H1 (cell line): ENCODE measurements around the gene UBN2. TPM values are rescaled to one million over a fixed set of nuclear protein-coding genes. Genes with fewer than 3 reads are reported as not detected.

ENCODE experiments used
- CTCF ChIA-PET: fragments of 300-600 bp; sonication (Branson Sonifier 250); formaldehyde crosslinking; loops from one replicate; lab custom pipeline; 2021; ENCODE audit not compliant: partially characterized antibody; lab: Charles Lee
- POLR2A ChIA-PET: fragments of 300-600 bp; sonication (Branson Sonifier 250); formaldehyde crosslinking; loops from one replicate; lab custom pipeline; 2021; ENCODE audit warnings: inconsistent platforms; ENCODE audit not compliant: partially characterized antibody; lab: Charles Lee
- DNase-seq, 2 experiments: peaks; one replicate each; pipeline versions ENCODE4 v3.0.0 to v3.0.0-alpha.2; 2010 to 2022; ENCODE audit warnings: low spot score in 2 of 2, low read depth in 1 of 2, mixed read lengths in 1 of 2
- FAIRE-seq: peaks from 2 replicates; lab custom pipeline; 2011; peaks lifted over from hg19 to GRCh38; lab: Jason Lieb, UNC
- H2AFZ ChIP-seq: 2 replicates; pipeline ENCODE4 v1.8.1; 2012; ENCODE audit warnings: low read length, inconsistent platforms
- H2AK5ac ChIP-seq: 2 replicates; pipeline ENCODE4 v1.6.1; 2013; ENCODE audit warnings: low read depth, low read length
- H2BK120ac ChIP-seq: replicated peaks from 2 replicates; pipeline ENCODE3; 2013; ENCODE audit warnings: low read depth, low read length, inconsistent platforms
- H2BK12ac ChIP-seq: 2 replicates; pipeline ENCODE4 v1.6.1; 2013; ENCODE audit warnings: low read depth, low read length
- H2BK15ac ChIP-seq: 2 replicates; pipeline ENCODE4 v1.6.1; 2013; ENCODE audit warnings: low read length
- H2BK20ac ChIP-seq: 2 replicates; pipeline ENCODE4 v1.6.1; 2013; ENCODE audit warnings: low read length
- H2BK5ac ChIP-seq: 2 replicates; pipeline ENCODE4 v1.6.1; 2013; ENCODE audit warnings: low read depth, low read length
- H3K14ac ChIP-seq: 2 replicates; pipeline ENCODE4 v1.6.1; 2013; ENCODE audit warnings: inconsistent platforms; ENCODE audit not compliant: insufficient read length
- H3K18ac ChIP-seq: 2 replicates; pipeline ENCODE4 v1.6.1; 2013; ENCODE audit warnings: low read length; ENCODE audit errors: extremely low read depth
- H3K23ac ChIP-seq: 2 replicates; pipeline ENCODE4 v1.6.1; 2013; ENCODE audit warnings: inconsistent platforms; ENCODE audit not compliant: insufficient read length
- H3K23me2 ChIP-seq: 2 replicates; pipeline ENCODE4 v1.6.1; 2013; ENCODE audit warnings: low read depth, low read length
- H3K27ac ChIP-seq: 2 replicates; pipeline ENCODE4 v1.6.1; 2011; ENCODE audit warnings: low read depth, low read length, inconsistent platforms
- H3K27me3 ChIP-seq, 4 experiments: replicated peaks in 1 of 4; 1 replicate in 1 of 4; 2 replicates in 3 of 4; pipeline versions ENCODE4 v1.6.1 to v1.8.1; 2011 to 2013; ENCODE audit warnings: low read length in 3 of 4, mild to moderate bottlenecking in 3 of 4, inconsistent platforms in 2 of 4, mixed read lengths in 2 of 4, moderate library complexity in 1 of 4; ENCODE audit not compliant: control insufficient read depth in 3 of 4, insufficient read depth in 3 of 4; ENCODE audit errors: extremely low read depth in 1 of 4
- H3K36me3 ChIP-seq, 4 experiments: 2 replicates each; pipeline versions ENCODE4 v1.6.1 to v1.8.1; 2011 to 2013; ENCODE audit warnings: mild to moderate bottlenecking in 4 of 4, low read length in 3 of 4, moderate library complexity in 2 of 4, control low read depth in 1 of 4, inconsistent platforms in 1 of 4; ENCODE audit not compliant: insufficient read depth in 4 of 4, control insufficient read depth in 2 of 4
- H3K4ac ChIP-seq: replicated peaks from 2 replicates; pipeline ENCODE3; 2013; ENCODE audit warnings: low read length, low read depth, mixed read lengths, inconsistent platforms; ENCODE audit not compliant: insufficient read length
- H3K4me1 ChIP-seq, 4 experiments: replicated peaks in 1 of 4; 1 replicate in 1 of 4; 2 replicates in 3 of 4; pipeline versions ENCODE4 v1.6.1 to v1.8.1; 2011 to 2013; ENCODE audit warnings: low read length in 3 of 4, inconsistent platforms in 2 of 4, mixed read lengths in 1 of 4; ENCODE audit not compliant: insufficient read depth in 4 of 4, control insufficient read depth in 3 of 4
- H3K4me2 ChIP-seq, 2 experiments: 2 replicates each; pipeline versions ENCODE4 v1.6.1 to v1.8.1; 2011 to 2013; ENCODE audit warnings: low read depth in 2 of 2, low read length in 2 of 2, control low read depth in 1 of 2, inconsistent platforms in 1 of 2, mild to moderate bottlenecking in 1 of 2; ENCODE audit not compliant: insufficient read depth in 1 of 2
- H3K4me3 ChIP-seq, 4 experiments: fragments of 200-600, 300-600 bp in 1 of 4; sonication (generic), shearing (Covaris generic), sonication (Bioruptor Twin) in 1 of 4; 2 replicates each; pipeline versions ENCODE4 v1.5.1 to v1.8.1; 2011 to 2016; ENCODE audit warnings: low read length in 4 of 4, low read depth in 3 of 4, control low read depth in 2 of 4, inconsistent platforms in 2 of 4, mild to moderate bottlenecking in 2 of 4, mixed read lengths in 1 of 4, moderate library complexity in 1 of 4; ENCODE audit not compliant: insufficient read depth in 2 of 4; ENCODE audit errors: extremely low read depth in 1 of 4
- H3K56ac ChIP-seq: replicated peaks from 2 replicates; pipeline ENCODE3; 2013; ENCODE audit warnings: low read depth, mild to moderate bottlenecking, mixed read lengths, low read length, inconsistent platforms; ENCODE audit not compliant: insufficient read length
- H3K79me1 ChIP-seq: 2 replicates; pipeline ENCODE4 v1.6.1; 2013; ENCODE audit warnings: low read depth, low read length, control low read depth
- H3K79me2 ChIP-seq, 2 experiments: 2 replicates each; pipeline versions ENCODE4 v1.6.1 to v1.8.1; 2012 to 2013; ENCODE audit warnings: low read length in 2 of 2, mild to moderate bottlenecking in 2 of 2, inconsistent platforms in 1 of 2; ENCODE audit not compliant: insufficient read depth in 2 of 2, control insufficient read depth in 1 of 2
- H3K9ac ChIP-seq, 4 experiments: replicated peaks in 1 of 4; 1 replicate in 1 of 4; 2 replicates in 3 of 4; pipeline versions ENCODE4 v1.6.1 to v1.8.1; 2011 to 2013; ENCODE audit warnings: low read depth in 3 of 4, low read length in 3 of 4, control low read depth in 2 of 4, mild to moderate bottlenecking in 2 of 4, moderate library complexity in 2 of 4, inconsistent platforms in 1 of 4; ENCODE audit errors: extremely low read depth in 1 of 4
- H3K9me3 ChIP-seq, 2 experiments: 2 replicates each; pipeline versions ENCODE4 v1.6.1 to v1.8.1; 2012 to 2013; ENCODE audit warnings: mild to moderate bottlenecking in 2 of 2, moderate library complexity in 2 of 2, control low read depth in 1 of 2, inconsistent platforms in 1 of 2, low read depth in 1 of 2, low read length in 1 of 2, mixed read lengths in 1 of 2; ENCODE audit not compliant: insufficient read depth in 2 of 2
- H4K20me1 ChIP-seq, 2 experiments: replicated peaks in 1 of 2; 2 replicates each; pipeline versions ENCODE3 to v1.8.1; 2011 to 2013; ENCODE audit warnings: inconsistent platforms in 2 of 2, low read length in 2 of 2, mild to moderate bottlenecking in 1 of 2; ENCODE audit not compliant: insufficient read depth in 2 of 2, control insufficient read depth in 1 of 2
- H4K5ac ChIP-seq: 2 replicates; pipeline ENCODE4 v1.6.1; 2013; ENCODE audit warnings: low read length, low read depth, mixed read lengths, inconsistent platforms; ENCODE audit not compliant: insufficient read length
- H4K8ac ChIP-seq: 2 replicates; pipeline ENCODE4 v1.8.0; 2013; ENCODE audit warnings: mild to moderate bottlenecking, moderate library complexity, low read length, inconsistent platforms; ENCODE audit not compliant: insufficient read depth; ENCODE audit errors: extremely low read depth
- H4K91ac ChIP-seq: replicated peaks from 2 replicates; pipeline ENCODE3; 2013; ENCODE audit warnings: low read length, mixed read lengths, inconsistent platforms; ENCODE audit not compliant: insufficient read length
- EGR1 ChIP-seq: IDR thresholded peaks from 2 replicates; pipeline ENCODE4 v1.6.1; 2011; ENCODE audit warnings: low read depth, low read length, borderline replicate concordance
- HDAC6 ChIP-seq: IDR thresholded peaks from one replicate; pipeline ENCODE4 v1.7.1; 2012; ENCODE audit warnings: low read depth, mild to moderate bottlenecking, inconsistent platforms, low read length, moderate library complexity
- KDM1A ChIP-seq: fragments of 200-600, 300-600 bp; sonication (generic); IDR thresholded peaks from 2 replicates; pipeline ENCODE4 v1.7.1; 2016; ENCODE audit warnings: mild to moderate bottlenecking, low read length, borderline replicate concordance
- MAFK ChIP-seq: IDR thresholded peaks from 2 replicates; pipeline ENCODE4 v1.6.1; 2012; ENCODE audit warnings: low read depth, mild to moderate bottlenecking, improper control_type of control experiment, low read length
- SP2 ChIP-seq: IDR thresholded peaks from 2 replicates; pipeline ENCODE4 v1.6.1; 2012; ENCODE audit warnings: mild to moderate bottlenecking, low read length, inconsistent platforms
- WGBS, 2 experiments: shearing (Covaris generic) in 1 of 2; methylation state at CpG; one replicate each; pipeline versions ENCODE4 v1.1.6 to v1.1.7; 2013 to 2015; ENCODE audit warnings: low lambda C conversion rate in 2 of 2, mixed read lengths in 2 of 2, inconsistent platforms in 1 of 2, low coverage in 1 of 2, missing lambda C conversion rate in 1 of 2; ENCODE audit not compliant: insufficient replicate concordance in 2 of 2, insufficient coverage in 1 of 2, insufficient read length in 1 of 2; ENCODE audit errors: extremely low coverage in 1 of 2, missing lambda C conversion rate in 1 of 2; 5-methylcytosine and 5-hydroxymethylcytosine counted together
- polyA plus RNA-seq, 7 experiments: library from polyadenylated mRNA; depleted of rRNA in 3 of 7; stranded (reverse) in 5 of 7; unstranded in 2 of 7; fragments of >200 nt in 5 of 7; fragments of 200-250 nt in 2 of 7; gene quantifications; 1 replicate in 5 of 7; 2 replicates in 1 of 7; 4 replicates in 1 of 7; pipeline versions ENCODE4 v1.2.1 to v1.2.3, GENCODE V29; 2011 to 2013; ENCODE audit warnings: missing spikeins in 2 of 7, mixed read lengths in 2 of 7
- total RNA-seq: library from RNA; stranded (reverse); fragmentation: NEBNext Ultra II Directional; extraction: Animal tissue kit (Norgen Biotek cat#: 25700); gene quantifications from 2 replicates; pipeline ENCODE4 v1.2.1, GENCODE V29; 2021
- TF ChIP-seq, protein P1 (sequence below): IDR thresholded peaks from 2 replicates; pipeline ENCODE4 v1.6.1; 2011; ENCODE audit warnings: low read length, improper control_type of control experiment

Gene UBN2
- total and polyA plus RNA-seq, 2 of the 8 experiments (the other 6 are each of a cell fraction or from before 2014, with no cell fraction given) = 4.1 to 39.6 TPM

DNA sequence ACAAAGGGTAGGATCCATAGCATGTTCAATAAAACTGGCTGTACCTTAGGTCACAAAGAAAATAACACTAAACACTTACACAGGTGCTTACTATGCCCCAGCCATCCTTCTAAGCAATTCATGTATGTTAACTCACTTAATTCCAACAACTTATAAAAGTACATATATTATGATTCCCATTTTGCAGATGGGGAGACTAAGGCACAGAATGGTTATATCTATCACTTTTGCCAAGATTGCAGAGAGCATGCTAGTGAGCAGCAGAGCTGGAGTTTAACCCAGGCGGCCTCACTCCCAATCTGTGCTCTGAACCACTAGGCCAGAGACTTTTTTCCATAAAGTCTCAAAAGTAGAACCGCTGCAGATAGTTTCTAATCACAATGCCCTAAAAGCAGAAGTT, 18.9 kb upstream of the UBN2 start:
- no peak overlapping the region for H2BK5ac ChIP-seq
- no peak overlapping the region for H3K4me2 ChIP-seq
- no peak overlapping the region for H2AFZ ChIP-seq
- CTCF ChIA-PET = no interaction called here
- no peak overlapping the region for H3K14ac ChIP-seq
- no peaks in the 10 kb centered on the region for H3K79me1 ChIP-seq
- 91% methylated on average over 2 of the region's 2 CpGs; no CpG with 5 or more reads in 1 of the 2 experiments for WGBS, 2 experiments
- H4K91ac ChIP-seq = no peak overlapping the region
- no peaks in the 10 kb centered on the region for H3K9me3 ChIP-seq
- POLR2A ChIA-PET = no interaction called here
- no peak overlapping the region for H3K23ac ChIP-seq
- no peak overlapping the region for H3K4me3 ChIP-seq
- H3K4ac ChIP-seq = no peak overlapping the region
- no peak overlapping the region for H2BK20ac ChIP-seq
- no peak overlapping the region for H3K56ac ChIP-seq
- H4K20me1 ChIP-seq = no peaks in the 10 kb centered on the region
- no peak for TF ChIP-seq MAFK
- no peak for TF ChIP-seq EGR1
- no peak for TF ChIP-seq KDM1A
- TF ChIP-seq SP2 = no peak
- TF ChIP-seq, protein P1, sequence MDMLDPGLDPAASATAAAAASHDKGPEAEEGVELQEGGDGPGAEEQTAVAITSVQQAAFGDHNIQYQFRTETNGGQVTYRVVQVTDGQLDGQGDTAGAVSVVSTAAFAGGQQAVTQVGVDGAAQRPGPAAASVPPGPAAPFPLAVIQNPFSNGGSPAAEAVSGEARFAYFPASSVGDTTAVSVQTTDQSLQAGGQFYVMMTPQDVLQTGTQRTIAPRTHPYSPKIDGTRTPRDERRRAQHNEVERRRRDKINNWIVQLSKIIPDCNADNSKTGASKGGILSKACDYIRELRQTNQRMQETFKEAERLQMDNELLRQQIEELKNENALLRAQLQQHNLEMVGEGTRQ = no peak
- no peak for TF ChIP-seq HDAC6
- peaks cover 0 to 1% (median 0%) of the 10 kb centered on the region in 4 experiments; a peak in 1 of 7 replicates for H3K27me3 ChIP-seq
- H3K23me2 ChIP-seq = no peaks in the 10 kb centered on the region
- H2BK120ac ChIP-seq = no peak overlapping the region
- no peaks in the 10 kb centered on the region for H3K36me3 ChIP-seq
- no peak overlapping the region for H3K18ac ChIP-seq
- FAIRE-seq (no peak), DNase-seq (no peak)
- H2BK15ac ChIP-seq = no peak overlapping the region
- no peak overlapping the region for H3K27ac ChIP-seq
- H4K5ac ChIP-seq = no peak overlapping the region
- H4K8ac ChIP-seq = no peak overlapping the region
- H3K79me2 ChIP-seq = no peaks in the 10 kb centered on the region
- H2AK5ac ChIP-seq = no peak overlapping the region
- no peak overlapping the region for H3K9ac ChIP-seq
- no peak overlapping the region for H2BK12ac ChIP-seq
- H3K4me1 ChIP-seq = no peaks in the 10 kb centered on the region
